Measurements from ENCODE around the gene CD37.
"Not testable (repeated sequence)": the region's sequence is repeated elsewhere in the genome, so short reads cannot be mapped to it uniquely, and the experiment has no call there.

Gene CD37

DNA sequence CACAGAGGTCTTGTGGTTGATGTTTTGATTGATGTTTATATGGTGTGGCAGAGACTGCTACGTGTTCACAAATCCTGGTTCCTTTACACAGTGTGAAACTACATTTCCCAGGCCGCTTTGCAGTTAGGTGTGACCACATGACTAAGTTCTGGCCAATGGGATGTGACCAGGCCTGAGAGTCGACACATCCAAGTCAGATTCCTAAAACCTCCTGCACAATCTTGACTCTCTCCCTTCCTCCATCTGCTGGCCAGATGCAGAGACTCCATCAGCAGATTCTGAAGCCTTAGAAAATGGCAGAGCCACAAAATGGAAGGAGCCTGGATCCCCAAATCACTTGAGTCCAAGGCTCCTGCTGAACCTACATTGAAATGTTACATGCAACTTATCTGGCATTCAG is 12.6 kb downstream of the CD37 start:
- peak; percentile 78 for DNase-seq (ENCODE audit: low spot score)

- no peak for DNase-seq (ENCODE audit: low spot score)
Measured at GRCh38 chr19:49348305-49349189, 13.3 kb downstream of the CD37 start.

- DNase-seq (ENCODE audit: low spot score), result no peak
Measured at GRCh38 chr19:49349567-49349966, 14.4 kb downstream of the CD37 start.

DNA sequence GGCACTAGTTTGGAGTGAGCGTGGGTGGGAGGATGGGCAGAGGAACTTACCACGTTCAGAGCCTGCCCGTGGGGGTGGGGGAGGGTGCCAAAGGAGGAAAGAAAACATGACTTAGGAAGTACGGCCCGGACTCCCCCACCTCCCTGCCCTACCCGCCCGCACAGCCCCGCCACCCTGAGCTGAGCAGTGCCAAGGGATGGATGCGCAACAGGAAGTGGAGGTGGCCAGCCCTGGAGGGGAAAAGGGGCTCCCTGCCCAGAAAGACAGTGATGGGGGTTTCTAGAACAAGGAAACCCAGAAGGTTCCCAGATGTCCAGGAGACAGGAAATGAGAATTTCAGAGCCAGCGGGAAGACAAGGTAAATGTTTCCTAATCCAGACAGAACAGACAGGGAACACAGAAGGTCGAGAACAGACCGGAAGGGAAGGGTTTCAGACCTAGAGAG is 20.7 kb downstream of the CD37 start:
- DNase-seq (ENCODE audit: low spot score), result no peak

GRCh38 chr19:49356382-49356781 is 21.2 kb downstream of the CD37 start:
- DNase-seq (ENCODE audit: low spot score), result no peak

GRCh38 chr19:49357186-49357585 is 22.0 kb downstream of the CD37 start:
- DNase-seq (ENCODE audit: low spot score), result no peak

DNA sequence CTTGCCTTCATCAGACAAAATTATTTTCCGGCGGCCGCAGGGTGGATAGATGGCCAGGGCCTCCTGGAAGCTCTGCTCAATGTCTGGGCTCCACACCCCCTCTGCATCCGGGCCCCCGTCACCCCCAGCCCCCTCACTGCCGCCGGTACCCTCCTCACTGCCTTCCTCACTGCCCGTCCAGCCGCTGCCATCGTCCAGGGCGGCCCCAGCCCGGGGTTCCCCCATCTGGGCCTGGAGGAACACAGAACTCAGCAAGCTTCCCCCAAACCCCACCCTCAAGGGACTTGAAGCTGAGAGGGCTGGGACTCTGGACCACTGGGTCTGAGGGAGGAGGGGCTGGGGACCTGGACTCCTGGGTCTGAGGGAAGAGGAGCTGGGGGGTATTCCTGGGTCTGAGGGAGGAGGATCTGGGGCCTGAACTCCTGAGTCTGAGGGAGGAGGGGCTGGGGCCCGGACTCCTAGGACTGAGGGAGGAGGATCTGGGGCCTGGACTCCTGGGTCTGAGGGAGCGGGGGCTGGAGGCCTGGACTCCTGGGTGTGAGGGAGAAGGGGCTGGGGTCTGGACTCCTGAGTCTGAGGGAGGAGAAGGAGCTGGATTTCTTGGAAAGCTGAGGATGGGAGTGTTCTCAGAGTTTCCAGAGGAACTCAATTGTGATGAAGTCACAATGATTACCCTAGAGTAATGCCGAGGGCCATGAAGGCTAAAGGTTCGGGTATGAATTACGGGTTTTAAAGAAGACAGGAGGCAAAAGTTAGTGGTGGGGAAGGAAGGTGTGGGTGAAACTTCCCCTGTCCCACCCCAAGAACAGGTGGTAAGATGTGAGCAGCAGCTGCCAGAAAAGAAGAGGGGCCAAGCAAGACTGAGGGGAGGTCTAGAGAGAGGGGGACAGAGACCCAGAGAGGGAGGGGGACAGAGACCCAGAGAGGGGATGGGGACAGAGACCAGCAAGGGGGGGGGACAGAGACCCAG is 24.9 kb downstream of the CD37 start:
- no peak for DNase-seq (ENCODE audit: low spot score)

DNA sequence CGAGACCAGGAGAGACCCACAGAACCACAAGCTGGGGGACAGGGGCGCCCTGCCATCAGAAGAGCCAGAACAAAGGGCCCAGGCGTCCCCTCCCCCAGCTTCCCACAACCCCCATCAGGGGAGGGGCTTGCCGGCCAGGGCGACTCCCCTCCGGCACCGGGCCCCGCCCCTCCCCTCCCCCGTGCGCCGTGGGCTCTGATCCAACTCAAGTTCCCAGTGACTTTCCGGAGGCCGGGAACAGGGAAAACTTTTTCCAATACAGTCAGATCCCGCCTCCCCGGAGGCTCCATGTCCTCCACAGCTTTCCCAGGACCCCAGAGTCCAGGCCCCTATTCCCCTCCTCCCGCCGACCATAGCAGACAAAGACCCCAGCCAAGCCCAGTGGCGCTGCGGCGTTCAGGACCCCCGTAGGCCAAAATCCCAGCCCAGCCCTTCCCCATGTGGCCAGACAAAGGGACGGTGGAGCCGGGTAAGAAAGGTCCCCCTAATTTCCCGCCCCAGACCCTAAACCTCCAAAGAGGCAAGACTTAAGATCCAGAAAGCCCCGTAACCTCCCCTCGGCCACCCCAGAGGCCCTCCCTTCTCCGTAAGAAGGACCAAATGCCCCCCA is 26.3 kb downstream of the CD37 start:
- DNase-seq (ENCODE audit: low spot score), result peak; percentile 57

DNA sequence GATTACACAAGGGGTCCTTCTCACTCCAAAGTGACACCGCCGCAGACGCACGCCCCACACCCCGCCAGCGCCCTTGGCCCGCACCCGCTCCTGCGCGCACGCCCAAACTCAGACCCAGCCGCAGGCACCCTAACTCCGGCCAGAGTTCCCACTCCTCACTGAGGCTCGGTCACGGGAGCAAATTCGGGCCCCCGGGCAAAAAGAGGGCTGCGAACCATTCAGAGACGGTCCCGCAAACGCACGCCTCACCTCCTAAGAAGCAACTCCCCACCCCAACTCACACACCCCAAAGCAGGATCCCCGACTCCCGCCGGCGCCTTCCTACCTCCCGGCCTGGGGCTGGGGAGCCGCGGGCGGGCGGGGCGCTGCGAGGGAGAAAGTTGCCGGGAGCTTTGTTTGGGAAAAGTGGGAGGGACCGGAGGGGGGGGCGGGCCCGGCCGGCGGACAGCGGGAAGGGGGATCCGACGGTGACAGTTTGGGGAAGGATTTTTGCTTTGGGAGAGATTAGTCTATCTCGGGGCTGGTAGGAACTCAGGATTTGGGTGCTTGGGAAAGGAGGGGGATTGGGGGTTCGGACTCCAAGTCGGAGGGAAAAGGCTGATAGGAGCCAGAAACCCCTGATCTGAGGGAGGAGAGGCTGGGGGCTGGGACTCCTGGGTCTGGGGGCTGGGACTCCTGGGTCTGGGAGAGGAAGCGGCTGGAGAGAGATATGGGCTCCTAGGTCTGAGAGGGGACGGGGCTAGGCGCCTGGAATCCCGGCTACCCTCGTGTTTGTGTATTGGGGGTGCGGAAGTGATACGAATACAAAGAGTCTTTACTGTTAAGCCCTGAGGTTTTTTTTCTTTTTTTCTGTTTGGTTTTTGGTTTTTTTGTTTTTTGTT is 27.1 kb downstream of the CD37 start, which contains the start of gene TEAD2:
Gene TEAD2, minus strand, starts transcription at position 369 of the 881 bp plus-strand sequence. CDS start 2,341 bp downstream, outside the sequence.
- peak; percentile 39 for DNase-seq (ENCODE audit: low spot score)

- peak; percentile 54 for DNase-seq (ENCODE audit: low spot score)
Measured at GRCh38 chr19:49362929-49363267, 27.7 kb downstream of the CD37 start.

GRCh38 chr19:49363268-49364082 is 28.3 kb downstream of the CD37 start, which contains the start of gene DKKL1:
DKKL1 (plus strand) TSS chr19:49363877; CDS start chr19:49363999, 122 bp downstream.
- peak; percentile 99 for DNase-seq (ENCODE audit: low spot score)

- DNase-seq (ENCODE audit: low spot score), result no peak
Measured at GRCh38 chr19:49364083-49364737, 29.0 kb downstream of the CD37 start.

- DNase-seq (ENCODE audit: low spot score), result no peak
Measured at GRCh38 chr19:49366110-49366509, 30.9 kb downstream of the CD37 start.

DNA sequence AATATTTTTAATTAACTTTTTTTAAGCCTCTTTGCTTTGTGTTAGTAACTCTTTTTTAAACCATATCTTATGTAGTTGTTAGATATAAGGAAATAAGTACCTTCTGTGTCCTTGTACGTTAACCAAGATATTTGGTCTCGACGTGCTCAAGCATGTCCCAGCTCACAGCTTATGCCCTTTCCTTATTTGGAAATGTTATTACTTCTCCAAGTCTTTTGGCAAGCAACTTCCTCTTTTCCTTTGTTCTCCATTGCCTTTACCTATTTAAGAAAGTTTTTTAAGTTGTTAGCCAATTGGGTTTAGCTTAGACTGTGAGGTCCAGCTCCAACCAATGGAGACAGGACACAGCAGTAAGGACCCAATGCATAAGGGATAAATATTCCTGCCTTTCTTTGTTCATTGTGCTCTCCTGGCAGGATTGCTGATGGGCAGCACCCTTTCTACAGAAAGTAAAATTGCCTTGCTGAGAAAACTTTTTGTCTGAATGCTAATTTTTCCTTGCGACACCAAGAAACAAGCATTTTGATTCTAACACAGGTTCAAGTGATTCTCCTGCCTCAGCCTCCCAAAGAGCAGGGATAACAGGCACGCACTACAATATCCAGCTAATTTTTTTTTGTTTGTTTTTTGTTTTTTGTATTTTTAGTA is 33.6 kb downstream of the CD37 start:
- DNase-seq (ENCODE audit: low spot score), result no peak

DNA sequence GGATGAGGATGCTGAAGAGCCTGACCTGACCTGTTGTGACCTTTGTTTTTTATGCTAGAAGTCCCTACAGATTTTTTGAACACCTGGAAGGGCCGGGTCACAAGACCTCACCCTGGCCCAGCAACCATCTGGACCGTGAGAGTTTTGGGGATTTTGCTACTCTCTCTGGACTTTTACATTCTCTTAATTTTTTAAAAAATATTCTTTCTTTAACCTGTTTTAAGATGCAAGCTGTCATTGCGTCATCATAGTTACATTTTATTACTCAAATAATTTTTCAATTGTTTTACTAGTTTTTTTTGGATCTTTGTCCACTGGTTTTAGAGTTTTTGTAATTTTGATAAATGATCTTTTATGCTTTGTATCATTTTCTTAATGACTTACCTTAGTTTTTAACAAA is 36.0 kb downstream of the CD37 start:
- DNase-seq (ENCODE audit: low spot score), result no peak

- not testable (repeated sequence) for DNase-seq (ENCODE audit: low spot score)
Measured at GRCh38 chr19:49373174-49373573, 38.0 kb downstream of the CD37 start.

- no peak for DNase-seq (ENCODE audit: low spot score)
Measured at GRCh38 chr19:49374665-49375434, 39.6 kb downstream of the CD37 start.

DNA sequence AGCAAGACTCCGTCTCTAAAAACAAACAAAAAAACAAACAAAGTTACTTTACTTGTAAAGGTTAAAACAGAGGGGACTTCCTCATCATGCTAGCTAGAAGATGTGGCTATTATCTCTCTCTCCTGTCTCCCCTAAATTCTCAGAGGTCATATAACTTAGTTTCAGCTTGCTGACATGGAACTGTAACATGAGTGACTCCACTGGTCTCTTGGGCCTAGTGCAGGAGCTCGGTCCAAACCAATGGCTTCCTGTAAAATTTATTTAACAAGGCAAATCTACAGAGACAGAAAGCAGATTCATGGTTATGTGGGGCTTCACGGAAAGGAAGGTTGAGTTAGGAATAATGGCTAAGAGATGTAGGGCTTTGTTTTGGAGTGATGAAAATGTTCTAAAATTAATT is 43.3 kb downstream of the CD37 start:
- DNase-seq (ENCODE audit: low spot score), result no peak
